ENCODE data around the gene PTPRM. TPM values are rescaled to one million over a fixed set of nuclear protein-coding genes. Genes with fewer than 3 reads are reported as not detected.

The PTPRM gene
- total RNA-seq, 1 donor from 2014 or later: 65.5 TPM

GRCh38 chr18:7626175-7626921 lies 59.2 kb downstream of the PTPRM start:
- Histone ChIP-seq H3K27me3 (ENCODE audit: control insufficient read depth, insufficient read depth, low read length) (no peaks in the 10 kb centered on the region), H3K4me3 (ENCODE audit: low read depth, low read length) (no peak overlapping the region), H3K36me3 (ENCODE audit: control insufficient read depth, insufficient read depth, low read length) (no peaks in the 10 kb centered on the region)
- no peak for DNase-seq (ENCODE audit: low read depth)
- TF ChIP-seq CTCF (IDR thresholded peaks at IDR 0.05; ENCODE audit: insufficient read depth, low read length, poor library complexity, severe bottlenecking): no peak

- peak; percentile 54 for TF ChIP-seq CTCF (IDR thresholded peaks at IDR 0.05; ENCODE audit: insufficient read depth, low read length, poor library complexity, severe bottlenecking)
- Histone ChIP-seq H3K36me3 (ENCODE audit: control insufficient read depth, insufficient read depth, low read length) (no peaks in the 10 kb centered on the region), H3K27me3 (ENCODE audit: control insufficient read depth, insufficient read depth, low read length) (no peaks in the 10 kb centered on the region), H3K4me3 (ENCODE audit: low read depth, low read length) (no peak overlapping the region)
- DNase-seq (ENCODE audit: low read depth): peak; percentile 67
Measured at GRCh38 chr18:7626922-7627440, 59.9 kb downstream of the PTPRM start.

- Histone ChIP-seq H3K27me3 (ENCODE audit: control insufficient read depth, insufficient read depth, low read length) (no peaks in the 10 kb centered on the region), H3K4me3 (ENCODE audit: low read depth, low read length) (no peak overlapping the region), H3K36me3 (ENCODE audit: control insufficient read depth, insufficient read depth, low read length) (no peaks in the 10 kb centered on the region)
- no peak for TF ChIP-seq CTCF (IDR thresholded peaks at IDR 0.05; ENCODE audit: insufficient read depth, low read length, poor library complexity, severe bottlenecking)
- DNase-seq (ENCODE audit: low read depth): no peak
Measured at GRCh38 chr18:7629416-7629815, 62.3 kb downstream of the PTPRM start.

GRCh38 chr18:7630731-7631442 lies 63.8 kb downstream of the PTPRM start:
- DNase-seq (ENCODE audit: low read depth): no peak
- H3K36me3 ChIP-seq (ENCODE audit: control insufficient read depth, insufficient read depth, low read length): no peaks in the 10 kb centered on the region
- H3K4me3 ChIP-seq (ENCODE audit: low read depth, low read length): no peak overlapping the region
- no peaks in the 10 kb centered on the region for H3K27me3 ChIP-seq (ENCODE audit: control insufficient read depth, insufficient read depth, low read length)
- TF ChIP-seq CTCF (IDR thresholded peaks at IDR 0.05; ENCODE audit: insufficient read depth, low read length, poor library complexity, severe bottlenecking): no peak

GRCh38 chr18:7632152-7633098 lies 65.3 kb downstream of the PTPRM start:
- no peak for DNase-seq (ENCODE audit: low read depth)

More at GRCh38 chr18:7632152-7633098, 65.3 kb downstream of the PTPRM start:
- H3K4me3 ChIP-seq (ENCODE audit: low read depth, low read length): no peak overlapping the region
- no peak for TF ChIP-seq CTCF (IDR thresholded peaks at IDR 0.05; ENCODE audit: insufficient read depth, low read length, poor library complexity, severe bottlenecking)
- H3K27me3 ChIP-seq (ENCODE audit: control insufficient read depth, insufficient read depth, low read length): no peaks in the 10 kb centered on the region
- no peaks in the 10 kb centered on the region for H3K36me3 ChIP-seq (ENCODE audit: control insufficient read depth, insufficient read depth, low read length)
